ELR (cell line): ENCODE results near the gene SAMD10.

ENCODE experiments used
- DNase-seq: peaks from one replicate; pipeline ENCODE4 v3.0.0-alpha.2; 2015; ENCODE audit warnings: low read depth

The SAMD10 gene

GRCh38 chr20:63955827-63956663 lies 23.4 kb downstream of the SAMD10 start, which contains the start of gene UCKL1:
TSS of gene UCKL1 (minus strand) at chr20:63956416. CDS start at chr20:63956372, 44 bp downstream.
- DNase-seq, result peak; percentile 95

GRCh38 chr20:63955281-63955826 lies 24.1 kb downstream of the SAMD10 start:
- DNase-seq, result peak; percentile 66

DNA sequence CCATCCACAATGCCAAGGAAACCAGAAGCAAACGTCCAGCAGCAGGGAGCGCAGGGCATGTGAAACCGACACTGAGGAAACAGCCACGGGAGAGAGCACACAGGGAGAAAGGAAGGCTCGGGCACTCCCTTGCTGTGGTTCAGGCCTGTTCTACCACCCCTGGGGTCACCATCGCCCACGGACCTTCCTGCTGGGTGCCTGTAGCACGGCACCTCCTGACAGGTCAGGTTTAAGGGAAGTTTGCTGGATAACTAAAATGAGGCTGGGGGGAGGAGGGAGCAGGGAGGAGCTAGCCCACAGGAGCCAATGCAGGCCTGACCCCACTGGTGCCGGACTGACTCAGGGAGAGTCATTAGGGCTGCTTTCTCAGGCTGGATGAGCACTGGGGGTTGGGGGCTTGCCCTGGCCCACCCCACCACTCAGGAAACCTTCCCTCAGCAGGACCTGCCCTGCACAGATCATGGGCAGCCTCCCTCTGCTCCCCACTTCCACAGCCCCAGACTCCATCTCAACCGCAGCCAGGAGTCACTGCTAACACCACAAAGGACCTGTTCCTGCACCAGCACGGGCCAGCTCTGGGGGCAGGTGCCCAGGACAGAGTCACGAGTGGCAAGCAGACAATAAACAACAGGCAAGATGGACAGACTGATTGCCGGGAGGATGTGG lies 25.5 kb downstream of the SAMD10 start:
- no peak for DNase-seq

GRCh38 chr20:63952769-63953168 lies 26.7 kb downstream of the SAMD10 start:
- no peak for DNase-seq

- DNase-seq, result no peak
Measured at GRCh38 chr20:63952210-63952535, 27.3 kb downstream of the SAMD10 start.

- no peak for DNase-seq
Measured at GRCh38 chr20:63951398-63952209, 27.8 kb downstream of the SAMD10 start.

- no peak for DNase-seq
Measured at GRCh38 chr20:63950701-63951397, 28.6 kb downstream of the SAMD10 start.

DNA sequence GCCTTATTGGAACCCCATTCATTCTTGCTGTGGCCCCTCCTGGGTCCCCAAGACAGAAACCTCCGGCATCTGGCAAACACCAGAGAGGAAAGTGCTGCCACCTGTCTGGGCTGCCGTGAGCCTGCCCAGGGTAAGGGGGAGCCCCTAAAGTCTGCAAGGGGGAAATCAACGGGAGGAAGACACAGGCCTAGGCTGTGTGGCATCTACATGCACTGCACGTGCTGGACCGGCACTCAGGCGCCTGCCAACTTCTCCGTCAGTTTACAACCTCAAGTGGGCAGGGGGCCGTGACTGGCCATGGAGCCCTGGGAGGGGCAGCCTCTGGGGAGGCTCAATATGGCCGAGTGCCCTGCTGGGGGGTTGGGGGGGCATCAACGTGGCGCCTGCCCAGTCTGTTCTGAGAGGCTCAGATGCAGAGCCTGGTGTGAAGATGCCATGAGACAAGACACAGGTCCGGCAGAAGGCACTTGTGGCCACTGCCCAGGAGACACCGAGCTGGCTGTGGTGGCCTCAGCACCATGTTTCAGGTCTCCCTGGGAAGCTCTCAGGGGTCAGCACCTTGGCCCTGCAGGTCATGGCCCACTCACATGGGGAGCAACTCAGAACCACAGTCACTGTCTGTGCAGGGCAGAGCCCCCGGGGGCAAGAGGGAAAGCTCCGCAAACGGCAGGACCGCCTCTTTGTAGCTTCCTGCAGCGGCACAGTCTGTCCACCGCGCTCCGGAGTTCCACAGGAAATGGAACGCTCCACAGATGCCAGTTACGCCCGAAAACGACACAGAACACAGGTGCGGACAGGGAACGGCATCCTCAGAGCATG lies 31.6 kb downstream of the SAMD10 start:
- no peak for DNase-seq

GRCh38 chr20:63946986-63947637 lies 32.3 kb downstream of the SAMD10 start:
- DNase-seq, result no peak

GRCh38 chr20:63945921-63946920 lies 33.2 kb downstream of the SAMD10 start:
- DNase-seq, result no peak

GRCh38 chr20:63945031-63945658 lies 34.3 kb downstream of the SAMD10 start:
- DNase-seq, result no peak

DNA sequence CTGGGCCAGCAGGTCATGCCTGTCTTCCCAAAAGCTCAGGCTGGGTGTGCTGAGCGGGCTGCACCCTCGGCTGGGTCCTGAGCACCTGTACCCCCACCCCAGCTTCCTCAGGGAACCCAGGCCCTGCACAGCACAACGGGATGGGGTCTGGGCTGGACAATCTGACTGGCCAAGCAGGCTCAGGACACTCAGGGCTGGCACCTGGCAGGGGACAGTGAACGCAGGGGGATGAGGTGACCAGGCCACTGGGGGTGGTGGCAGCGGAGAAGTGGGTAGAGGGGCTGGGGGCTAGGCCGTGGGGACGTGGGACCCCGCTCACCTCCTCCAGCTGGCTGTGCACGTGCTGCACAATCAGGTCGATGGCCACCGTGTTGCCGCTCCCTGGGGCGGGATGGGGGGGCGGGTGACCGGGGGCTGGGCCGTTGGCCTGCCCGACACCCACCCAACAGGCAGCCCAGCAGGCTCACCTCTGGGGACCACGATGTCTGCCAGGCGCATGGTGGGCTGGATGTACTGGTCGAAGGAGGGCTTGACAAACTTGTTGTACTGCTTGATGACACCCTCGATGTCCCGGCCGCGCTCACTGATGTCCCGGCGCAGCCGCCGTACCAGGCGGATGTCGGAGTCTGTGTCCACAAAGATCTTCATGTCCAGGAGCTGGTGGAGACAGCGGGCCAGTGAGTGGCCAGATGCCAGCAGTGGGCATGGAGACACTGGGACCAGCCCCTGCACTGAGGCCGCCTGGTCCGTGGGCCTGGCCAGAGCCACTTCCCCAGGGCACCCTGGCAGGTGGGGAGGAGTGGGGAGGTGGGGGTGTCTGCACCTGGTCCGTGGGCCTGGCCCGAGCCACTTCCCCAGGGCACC lies 35.1 kb downstream of the SAMD10 start:
- DNase-seq, result no peak

DNA sequence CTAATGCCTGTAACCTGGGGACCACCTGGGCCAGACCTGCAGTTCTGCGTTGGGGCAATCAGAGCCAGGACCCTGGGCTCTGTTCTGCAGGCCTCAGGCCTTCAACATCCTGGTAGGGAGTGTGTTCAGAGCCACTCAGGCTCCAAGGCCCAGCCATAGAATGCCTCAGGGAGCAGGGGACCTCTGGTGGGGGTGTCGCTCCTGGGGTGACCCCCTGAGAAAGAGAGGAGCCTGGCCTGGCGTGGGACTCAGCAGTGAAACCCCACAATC lies 35.7 kb downstream of the SAMD10 start:
- no peak for DNase-seq

DNA sequence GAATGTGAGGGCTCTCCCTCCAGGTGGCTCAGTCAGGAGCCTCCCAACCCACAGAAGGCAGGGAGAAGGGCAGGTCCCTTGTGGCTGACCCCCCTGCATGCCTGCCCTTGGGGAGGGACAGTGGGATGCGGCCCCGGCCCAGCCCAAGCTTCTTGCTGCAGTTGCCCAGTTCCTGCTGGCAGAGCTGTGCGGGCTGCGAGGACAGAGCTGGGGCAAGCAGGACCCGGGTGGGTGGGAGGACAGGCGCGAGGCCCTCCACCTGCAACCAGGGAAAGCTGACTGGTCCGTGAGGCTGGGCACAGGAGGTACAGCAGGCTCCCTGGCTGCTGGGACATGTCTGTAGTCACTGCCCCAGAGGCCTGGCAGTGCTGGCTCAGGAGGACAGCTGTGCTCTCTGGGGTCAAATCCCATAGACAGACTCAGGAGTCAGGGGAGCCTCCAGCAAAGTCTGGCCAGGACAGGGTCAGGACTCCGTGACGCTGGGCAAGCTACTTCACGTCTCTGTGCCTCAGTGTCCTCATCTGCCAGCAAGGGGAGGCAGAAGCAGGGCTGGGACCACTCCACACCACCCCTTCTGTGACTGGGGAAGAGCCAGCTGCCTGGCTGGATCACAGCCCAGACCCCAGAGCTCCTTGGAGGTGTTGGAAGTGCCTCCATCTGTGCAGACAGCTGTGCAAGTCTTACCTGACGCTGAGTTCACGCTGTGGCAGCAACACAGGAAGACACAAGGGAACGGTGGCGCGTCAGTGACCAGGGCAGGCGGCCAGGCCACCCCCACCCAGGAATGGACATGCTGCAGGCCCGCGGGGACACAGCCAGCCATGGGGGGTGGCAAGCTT lies 36.3 kb downstream of the SAMD10 start:
- no peak for DNase-seq

DNA sequence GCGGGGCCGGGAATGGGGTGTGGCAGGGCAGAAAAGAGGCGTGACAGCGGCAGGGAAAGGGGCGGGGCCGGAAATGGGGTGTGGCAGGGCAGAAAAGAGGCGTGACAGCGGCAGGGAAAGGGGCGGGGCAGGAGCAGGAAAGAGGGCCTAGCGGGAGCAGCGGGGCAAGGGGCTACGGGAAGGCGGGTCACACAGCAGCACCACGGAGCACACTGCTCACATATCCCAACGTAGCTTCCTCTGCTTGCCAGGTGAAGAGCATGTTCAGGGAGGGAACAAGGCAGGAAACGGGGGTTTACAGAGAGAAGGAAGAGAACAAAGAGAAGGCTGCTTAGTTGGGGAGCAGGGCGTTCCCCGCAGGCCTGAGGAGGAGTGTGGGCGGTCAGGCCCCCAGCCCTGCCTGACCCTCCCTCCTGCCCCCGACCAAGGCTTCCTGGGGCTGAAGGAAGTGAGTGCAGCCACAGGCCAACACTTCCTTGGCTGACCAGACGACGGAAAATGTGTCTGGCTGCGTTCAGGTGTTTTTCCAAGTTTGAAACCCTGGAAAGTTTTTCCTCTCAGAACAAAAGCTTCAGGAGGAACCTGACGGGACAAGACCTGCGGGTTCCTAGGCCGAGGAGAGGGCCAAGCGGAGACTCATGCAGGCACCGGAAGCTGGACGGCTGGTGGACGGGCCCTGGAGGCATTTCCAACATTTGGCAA lies 37.0 kb downstream of the SAMD10 start:
- DNase-seq, result peak; percentile 55
